Panc1 (cell line): ENCODE data around the gene MFSD2A. TPM values are rescaled to one million over a fixed set of nuclear protein-coding genes. Genes with fewer than 3 reads are reported as not detected.

Experiments
- ATAC-seq: fragments of 200-7000 bp; cut with Tn5 transposase; 2 replicates; pipeline ENCODE4 v1.9.1; 2020; ENCODE audit warnings: mild to moderate bottlenecking, moderate library complexity
- BruUV-seq: library from RNA; stranded (reverse); fragments of 400-500 nt; replicated peaks from 2 replicates; lab custom pipeline; 2021; lab: Mats Ljungman, UMichigan
- CTCF ChIA-PET: fragments of 300-600 bp; sonication (Branson Sonifier 250); formaldehyde crosslinking; loops from one replicate; lab custom pipeline; 2022; ENCODE audit warnings: antibody characterized with exemption; lab: Charles Lee
- POLR2A ChIA-PET: fragments of 300-600 bp; sonication (Branson Sonifier 250); formaldehyde crosslinking; loops from one replicate; lab custom pipeline; 2022; ENCODE audit warnings: antibody characterized with exemption; lab: Charles Lee
- DNase-seq: peaks from one replicate; pipeline ENCODE4 v3.0.0-alpha.2; 2010; ENCODE audit warnings: low read depth, low spot score
- H3K27ac ChIP-seq: 2 replicates; pipeline ENCODE4 v1.5.1; 2011; ENCODE audit warnings: mild to moderate bottlenecking, low read length, inconsistent platforms
- H3K27me3 ChIP-seq: fragments of 200-500 bp; sonication (Bioruptor generic); 2 replicates; pipeline ENCODE4 v1.6.0; 2014; ENCODE audit warnings: low read length, inconsistent platforms; ENCODE audit not compliant: control insufficient read depth, insufficient read depth
- H3K36me3 ChIP-seq: fragments of 200-500 bp; sonication (Bioruptor generic); 2 replicates; pipeline ENCODE4 v1.5.1; 2014; ENCODE audit warnings: inconsistent platforms, mild to moderate bottlenecking, low read length, moderate library complexity; ENCODE audit not compliant: control insufficient read depth, insufficient read depth
- H3K4me1 ChIP-seq: 2 replicates; pipeline ENCODE4 v1.5.1; 2011; ENCODE audit warnings: inconsistent platforms, mild to moderate bottlenecking, low read length, moderate library complexity; ENCODE audit not compliant: control insufficient read depth, insufficient read depth
- H3K4me3 ChIP-seq, 2 experiments: 2 replicates each; pipeline ENCODE4 v1.5.1; 2011 to 2012; ENCODE audit warnings: low read depth in 2 of 2, low read length in 2 of 2, mild to moderate bottlenecking in 2 of 2, inconsistent platforms in 1 of 2, moderate library complexity in 1 of 2
- H3K9me3 ChIP-seq: fragments of 200-500 bp; sonication (Bioruptor generic); 2 replicates; pipeline ENCODE4 v1.5.1; 2014; ENCODE audit warnings: low read depth, mild to moderate bottlenecking, inconsistent platforms, low read length, moderate library complexity; ENCODE audit not compliant: control insufficient read depth, insufficient read depth
- CTCF ChIP-seq: fragments of 450-650 bp; IDR thresholded peaks from 2 replicates; pipeline ENCODE4 v1.5.1; 2017; ENCODE audit warnings: mild to moderate bottlenecking
- POLR2AphosphoS5 ChIP-seq: IDR thresholded peaks from 2 replicates; pipeline ENCODE4 v1.6.1; 2012; ENCODE audit warnings: mild to moderate bottlenecking, low read depth, low read length, moderate library complexity
- SIN3A ChIP-seq: IDR thresholded peaks from 2 replicates; pipeline ENCODE4 v1.6.1; 2012; ENCODE audit warnings: low read depth, mild to moderate bottlenecking, low read length, moderate library complexity, borderline replicate concordance; ENCODE audit not compliant: insufficient read depth
- TCF7L2 ChIP-seq: IDR thresholded peaks from 2 replicates; pipeline ENCODE4 v1.6.1; 2011; ENCODE audit warnings: mild to moderate bottlenecking, low read depth, low read length, inconsistent platforms
- in situ Hi-C: cut with HindIII; loops from 2 replicates; pipeline ENCODE4 v1.10.0; 2016; ENCODE audit warnings: low sequenced_read_pairs, low pct_unique_long_range_greater_than_20kb
- intact Hi-C: fragments of 100-400 bp; cut with micrococcal nuclease; formaldehyde crosslinking; loops from one replicate; pipeline ENCODE4 v1.10.0; 2022; ENCODE audit not compliant: unreplicated experiment
- total RNA-seq: library from RNA; stranded (reverse); gene quantifications from one replicate; pipeline ENCODE4 v1.2.1, GENCODE V29; 2021; ENCODE audit not compliant: unreplicated experiment
- TF ChIP-seq, protein P1 (sequence below), 2 experiments: IDR thresholded peaks; 2 replicates each; pipeline ENCODE4 v1.6.1; 2011 to 2012; ENCODE audit warnings: low read depth in 2 of 2, control low read depth in 1 of 2, low read length in 1 of 2, mild to moderate bottlenecking in 1 of 2, moderate library complexity in 1 of 2; ENCODE audit not compliant: insufficient read depth in 1 of 2

The MFSD2A gene
- total RNA-seq, 1 experiment from 2014 or later, result 1.2 TPM

DNA sequence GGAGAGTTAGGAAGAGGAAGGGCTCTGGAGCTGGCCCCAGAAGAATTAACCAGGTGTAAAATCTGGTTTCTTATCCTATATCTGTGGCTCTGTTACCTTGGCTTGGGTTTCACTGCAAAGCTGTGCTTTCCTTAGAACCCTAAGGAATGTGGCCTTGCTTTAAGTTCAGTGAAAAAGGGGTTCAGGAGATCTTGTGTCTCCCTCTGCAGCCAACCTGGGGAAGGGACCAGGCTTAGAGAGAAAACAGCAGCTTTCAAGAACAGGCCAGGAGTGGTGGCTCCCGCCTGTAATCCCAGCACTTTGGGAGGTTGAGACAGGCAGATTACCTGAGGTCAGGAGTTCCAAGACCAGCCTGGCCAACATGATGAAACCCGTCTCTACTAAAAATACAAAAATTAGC is 37.1 kb upstream of the MFSD2A start:
- intact Hi-C loops (loop anchor here (2.0 to 5.0 kb wide), 2 partner anchors 54 to 115 kb away; no protein-coding TSS in a partner anchor), in situ Hi-C loops (no loop called here)
- no peaks in the 10 kb centered on the region for H3K36me3 ChIP-seq
- H3K9me3 ChIP-seq, result no peaks in the 10 kb centered on the region
- POLR2A ChIA-PET, result no interaction called here
- no peak; the same call in 1 of the 2 replicates for TF ChIP-seq CTCF
- TF ChIP-seq TCF7L2, result no peak
- no peak for TF ChIP-seq SIN3A
- no peak for TF ChIP-seq POLR2AphosphoS5
- TF ChIP-seq, protein P1, sequence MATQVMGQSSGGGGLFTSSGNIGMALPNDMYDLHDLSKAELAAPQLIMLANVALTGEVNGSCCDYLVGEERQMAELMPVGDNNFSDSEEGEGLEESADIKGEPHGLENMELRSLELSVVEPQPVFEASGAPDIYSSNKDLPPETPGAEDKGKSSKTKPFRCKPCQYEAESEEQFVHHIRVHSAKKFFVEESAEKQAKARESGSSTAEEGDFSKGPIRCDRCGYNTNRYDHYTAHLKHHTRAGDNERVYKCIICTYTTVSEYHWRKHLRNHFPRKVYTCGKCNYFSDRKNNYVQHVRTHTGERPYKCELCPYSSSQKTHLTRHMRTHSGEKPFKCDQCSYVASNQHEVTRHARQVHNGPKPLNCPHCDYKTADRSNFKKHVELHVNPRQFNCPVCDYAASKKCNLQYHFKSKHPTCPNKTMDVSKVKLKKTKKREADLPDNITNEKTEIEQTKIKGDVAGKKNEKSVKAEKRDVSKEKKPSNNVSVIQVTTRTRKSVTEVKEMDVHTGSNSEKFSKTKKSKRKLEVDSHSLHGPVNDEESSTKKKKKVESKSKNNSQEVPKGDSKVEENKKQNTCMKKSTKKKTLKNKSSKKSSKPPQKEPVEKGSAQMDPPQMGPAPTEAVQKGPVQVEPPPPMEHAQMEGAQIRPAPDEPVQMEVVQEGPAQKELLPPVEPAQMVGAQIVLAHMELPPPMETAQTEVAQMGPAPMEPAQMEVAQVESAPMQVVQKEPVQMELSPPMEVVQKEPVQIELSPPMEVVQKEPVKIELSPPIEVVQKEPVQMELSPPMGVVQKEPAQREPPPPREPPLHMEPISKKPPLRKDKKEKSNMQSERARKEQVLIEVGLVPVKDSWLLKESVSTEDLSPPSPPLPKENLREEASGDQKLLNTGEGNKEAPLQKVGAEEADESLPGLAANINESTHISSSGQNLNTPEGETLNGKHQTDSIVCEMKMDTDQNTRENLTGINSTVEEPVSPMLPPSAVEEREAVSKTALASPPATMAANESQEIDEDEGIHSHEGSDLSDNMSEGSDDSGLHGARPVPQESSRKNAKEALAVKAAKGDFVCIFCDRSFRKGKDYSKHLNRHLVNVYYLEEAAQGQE (IDR thresholded peaks at IDR 0.05; ENCODE audit: insufficient read depth in 1 of 2, low read depth in 2 of 2, low read length in 1 of 2), result no peak
- H3K4me1 ChIP-seq, result no peaks in the 10 kb centered on the region
- no TSS peak for BruUV-seq
- no peak overlapping the region for H3K27ac ChIP-seq
- no peak overlapping the region for H3K4me3 ChIP-seq
- CTCF ChIA-PET, result interaction anchor here (0.5 to 2.7 kb wide), 4 partner anchors 15 to 179 kb away, joined by 3 to 23 read pairs (median 6); partner anchors contain the start of gene PPIE
- no peaks in the 10 kb centered on the region for H3K27me3 ChIP-seq
- DNase-seq (no peak), ATAC-seq (no peak)

DNA sequence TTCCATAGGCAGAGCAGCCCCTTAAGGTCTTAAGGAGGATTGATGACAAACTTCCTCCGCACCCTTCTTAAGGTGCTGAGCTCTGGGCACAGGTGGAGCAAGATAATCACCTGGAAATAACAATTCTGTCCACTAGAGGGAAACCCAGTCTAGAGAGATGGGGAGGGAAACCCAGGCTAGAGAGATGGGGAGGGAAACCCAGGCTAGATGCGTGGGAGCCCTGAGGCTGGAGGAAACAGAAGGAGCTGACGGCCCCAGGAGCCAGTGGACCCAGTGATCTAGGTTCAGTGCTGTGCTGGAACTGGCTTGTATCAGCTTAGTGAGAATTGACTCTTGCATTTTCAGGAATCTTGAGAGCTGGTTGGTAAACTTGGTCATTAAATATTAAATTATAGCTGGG is 35.4 kb upstream of the MFSD2A start:
- ATAC-seq (peak; percentile 97), DNase-seq (peak; percentile 45)
- TF ChIP-seq SIN3A (no peak), POLR2AphosphoS5 (no peak), CTCF (peak; percentile 84; the same call in 1 of the 2 replicates), TCF7L2 (no peak)
- TF ChIP-seq, protein P1 (IDR thresholded peaks at IDR 0.05; ENCODE audit: insufficient read depth in 1 of 2, low read depth in 2 of 2, low read length in 1 of 2), result no peak
- H3K27me3 ChIP-seq, result no peaks in the 10 kb centered on the region
- no peak overlapping the region for H3K4me3 ChIP-seq
- H3K27ac ChIP-seq, result no peak overlapping the region
- in situ Hi-C loops (no loop called here), intact Hi-C loops (loop anchor here (2.0 to 5.0 kb wide), 2 partner anchors 53 to 113 kb away; no protein-coding TSS in a partner anchor)
- ChIA-PET CTCF (interaction anchor here (0.6 to 2.7 kb wide), 14 partner anchors 9 to 387 kb away, joined by 3 to 28 read pairs (median 4); no protein-coding TSS in a partner anchor), POLR2A (interaction anchor here (0.7 kb wide), 2 partner anchors 77 to 118 kb away, joined by 5 to 9 read pairs; no protein-coding TSS in a partner anchor)
- BruUV-seq, result no TSS peak
- no peaks in the 10 kb centered on the region for H3K4me1 ChIP-seq
- H3K9me3 ChIP-seq, result no peaks in the 10 kb centered on the region
- H3K36me3 ChIP-seq, result no peaks in the 10 kb centered on the region
